NCI-H2081 (cell line): ENCODE data around the gene NEDD4.
"Not testable (repeated sequence)": the region's sequence is repeated elsewhere in the genome, so short reads cannot be mapped to it uniquely, and the experiment has no call there.

Experiments
- DNase-seq, 2 experiments: peaks; one replicate each; lab custom pipeline; 2025; lab: John Stamatoyannopoulos, UW

Gene NEDD4

GRCh38 chr15:56004281-56004680 is 10.9 kb upstream of the NEDD4 start:
- DNase-seq = not testable (repeated sequence)

DNA sequence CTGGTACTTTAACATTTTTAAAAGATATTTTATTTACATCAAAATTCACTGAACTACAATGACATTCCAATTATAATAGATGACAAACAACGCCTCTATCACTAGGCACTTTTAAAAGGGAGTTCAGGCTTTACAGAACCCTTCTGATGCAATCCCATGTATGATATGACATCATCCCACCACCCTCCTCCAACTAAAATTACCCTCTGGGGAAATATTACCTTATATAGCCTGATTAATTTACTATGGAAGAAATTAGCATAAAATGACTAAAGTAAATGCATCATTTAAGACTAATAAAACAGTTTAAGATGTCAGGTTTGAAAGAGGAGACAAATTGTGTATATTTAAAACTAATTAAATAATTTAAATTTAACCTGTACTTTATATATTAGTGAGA is 10.4 kb upstream of the NEDD4 start:
- not testable (repeated sequence) for DNase-seq

DNA sequence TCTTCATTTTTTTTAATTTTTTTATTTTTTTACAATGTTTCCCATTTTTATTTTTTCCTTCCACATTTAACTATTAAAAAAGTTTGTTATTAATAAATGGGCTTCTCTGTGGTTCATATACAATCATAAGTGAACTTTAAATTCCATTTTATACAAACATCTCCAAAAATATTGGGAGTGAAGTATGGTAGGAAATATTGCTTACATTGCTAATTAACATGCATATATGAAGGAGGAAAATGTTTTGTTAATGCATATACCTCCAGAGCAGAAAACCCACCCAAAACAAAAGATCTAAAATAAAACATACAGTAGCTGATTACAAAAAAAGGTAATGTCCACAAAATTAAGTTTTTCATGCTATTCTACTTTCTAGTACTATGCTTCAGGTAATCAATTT is 9.9 kb upstream of the NEDD4 start:
- DNase-seq = not testable (repeated sequence)

DNA sequence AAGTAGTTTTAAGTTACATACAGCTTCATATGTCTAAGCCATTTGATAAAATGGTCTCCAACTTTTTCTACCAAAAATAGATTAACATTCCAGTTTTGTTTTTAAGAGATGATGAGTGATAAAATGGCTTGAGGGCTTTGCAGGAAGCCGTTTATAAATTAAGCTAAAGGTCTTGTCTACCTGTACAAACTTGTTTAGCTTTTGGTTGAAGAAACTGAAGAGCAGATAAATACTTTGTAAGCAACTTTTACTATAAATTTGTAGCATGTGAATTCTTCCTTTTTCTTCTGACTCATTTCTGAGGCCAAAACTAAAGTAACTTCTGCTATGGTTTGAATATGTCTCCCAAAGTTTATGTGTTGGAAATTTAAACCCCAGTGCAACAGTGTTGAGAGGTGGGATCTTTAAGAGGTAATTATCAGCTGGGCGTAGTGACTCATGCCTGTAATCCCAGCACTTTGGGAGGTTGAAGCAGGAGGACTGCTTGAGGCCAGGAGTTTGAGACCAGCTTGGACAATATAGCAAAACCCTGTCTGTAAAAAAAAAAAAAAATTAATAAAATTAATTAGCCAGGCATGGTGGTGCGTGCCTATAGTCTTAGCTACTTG is 8.2 kb upstream of the NEDD4 start:
- no peak for DNase-seq

DNA sequence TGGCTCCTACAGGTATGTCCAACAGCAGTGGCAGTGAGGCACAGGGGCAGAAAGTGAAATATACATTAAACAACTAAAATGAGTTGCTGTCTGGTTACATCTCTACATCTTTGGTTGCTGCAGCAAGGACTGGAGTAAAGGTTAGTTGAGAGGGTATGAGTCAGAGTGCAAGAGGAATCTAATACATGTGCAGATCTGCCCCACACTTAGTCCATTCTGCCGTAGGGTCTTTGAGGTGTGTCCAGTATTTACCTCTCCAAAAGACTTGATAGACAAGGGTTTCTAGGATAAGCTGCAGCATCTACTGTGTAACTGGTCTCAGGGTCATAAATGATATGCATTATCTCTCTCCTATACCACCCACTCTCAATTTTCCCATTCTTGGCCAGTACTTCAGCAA is 6.2 kb upstream of the NEDD4 start:
- no peak for DNase-seq

DNA sequence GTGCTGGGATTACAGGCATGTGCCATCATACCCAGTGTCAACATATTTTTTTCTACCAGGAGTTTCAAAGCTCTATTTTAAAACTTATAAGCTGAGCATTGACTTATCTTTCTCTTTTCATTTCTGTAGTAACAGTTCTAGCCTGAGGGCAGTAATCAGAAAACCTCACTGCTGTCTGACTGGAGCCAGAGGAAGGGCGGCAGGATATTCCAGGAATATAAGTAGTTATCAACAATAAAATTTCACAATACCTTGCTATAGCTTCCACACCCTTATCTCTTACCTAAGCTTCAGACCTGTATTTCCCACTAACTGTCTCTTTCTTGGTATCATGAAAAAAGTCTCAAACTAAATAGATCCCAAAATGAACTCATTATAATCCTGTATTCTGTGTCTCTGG is 5.1 kb upstream of the NEDD4 start:
- DNase-seq = no peak

- peak in 1 of 2 experiments; percentile 55 for DNase-seq
Observed at GRCh38 chr15:55993804-55994560, 570 bp upstream of the NEDD4 start.

- no peak for DNase-seq
Observed at GRCh38 chr15:55992769-55993110, 672 bp downstream of the NEDD4 start.

DNA sequence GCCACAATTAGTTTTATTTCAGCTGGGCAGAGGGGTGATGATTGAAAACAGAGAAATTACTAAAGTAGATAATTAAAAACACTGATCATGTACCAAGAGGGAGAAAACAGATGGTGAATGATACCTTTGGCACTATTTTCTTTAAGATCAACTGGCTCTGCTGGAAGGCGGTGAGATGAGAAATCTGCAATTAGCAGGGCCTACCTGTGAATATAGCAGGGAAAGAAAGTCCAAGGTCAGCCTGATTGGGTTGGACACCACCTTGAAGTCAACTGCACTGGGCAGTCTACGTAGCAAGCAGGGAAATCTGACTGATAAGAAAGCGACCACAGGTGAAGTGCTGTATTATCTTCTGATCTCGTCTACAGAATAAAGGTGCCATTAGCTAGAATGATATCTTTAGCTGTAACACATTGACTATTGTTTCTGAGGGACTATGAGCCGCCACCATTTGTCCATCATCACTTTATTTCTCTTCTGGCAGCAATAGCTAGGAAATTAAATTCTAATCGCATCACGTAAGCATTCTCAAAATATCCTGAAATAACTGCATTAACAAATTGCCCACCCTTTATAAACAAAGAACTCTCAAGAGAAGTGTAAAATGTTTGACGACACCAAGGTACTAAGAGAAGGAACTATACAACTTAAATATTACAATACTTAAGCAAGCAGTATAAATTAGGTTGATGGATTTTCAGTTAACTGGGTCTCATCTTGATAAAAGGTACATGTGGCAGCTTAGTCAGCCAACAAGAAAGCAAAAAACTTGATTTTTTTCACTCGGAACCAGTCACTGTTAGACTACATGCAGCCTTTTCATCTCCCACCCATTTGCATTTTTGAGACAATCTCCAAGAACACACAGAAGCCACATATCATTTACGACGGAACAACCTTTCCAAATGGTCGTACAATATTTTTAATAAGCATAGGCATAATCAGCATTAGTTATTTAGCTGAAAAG is 1.3 kb downstream of the NEDD4 start:
- no peak for DNase-seq

DNA sequence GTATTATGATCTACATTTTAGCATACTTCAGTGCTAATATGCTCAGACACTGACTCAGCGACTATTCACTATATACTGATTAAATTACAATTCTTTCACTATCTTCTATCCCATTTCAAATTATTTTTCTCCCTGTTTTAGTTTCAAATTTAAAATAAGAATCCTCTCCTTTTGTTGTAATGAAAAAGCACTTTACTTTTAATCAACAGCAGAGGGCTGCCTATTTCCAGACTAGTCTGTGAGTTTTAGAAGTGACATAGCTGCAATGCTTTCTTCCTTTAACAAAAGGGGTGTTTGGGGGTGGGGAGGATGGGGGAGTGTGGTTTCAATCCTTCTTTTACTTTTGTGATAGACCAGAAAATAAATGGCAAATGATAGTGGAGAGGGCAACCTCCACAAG is 2.4 kb downstream of the NEDD4 start:
- no peak for DNase-seq

DNA sequence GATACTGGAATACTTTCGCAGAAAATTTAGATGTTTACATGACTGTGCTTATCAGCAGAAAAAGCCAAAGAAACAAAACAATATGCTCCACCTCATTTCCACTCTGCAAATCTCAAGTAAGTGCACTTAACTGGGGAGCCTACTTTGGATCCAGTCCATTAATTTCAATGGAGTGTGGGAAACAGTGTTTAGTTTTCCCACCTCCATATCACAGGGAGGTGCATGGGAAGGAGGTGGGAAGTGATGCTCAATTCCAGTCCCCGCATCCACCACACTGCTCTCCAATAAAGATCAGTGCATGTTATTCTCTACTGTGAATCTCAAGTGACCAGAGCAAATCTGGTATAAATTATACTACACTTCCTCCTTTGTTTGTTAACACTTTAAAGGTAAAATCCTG is 2.9 kb downstream of the NEDD4 start:
- no peak for DNase-seq

GRCh38 chr15:55989383-55989782 is 4.0 kb downstream of the NEDD4 start:
- no peak for DNase-seq

DNA sequence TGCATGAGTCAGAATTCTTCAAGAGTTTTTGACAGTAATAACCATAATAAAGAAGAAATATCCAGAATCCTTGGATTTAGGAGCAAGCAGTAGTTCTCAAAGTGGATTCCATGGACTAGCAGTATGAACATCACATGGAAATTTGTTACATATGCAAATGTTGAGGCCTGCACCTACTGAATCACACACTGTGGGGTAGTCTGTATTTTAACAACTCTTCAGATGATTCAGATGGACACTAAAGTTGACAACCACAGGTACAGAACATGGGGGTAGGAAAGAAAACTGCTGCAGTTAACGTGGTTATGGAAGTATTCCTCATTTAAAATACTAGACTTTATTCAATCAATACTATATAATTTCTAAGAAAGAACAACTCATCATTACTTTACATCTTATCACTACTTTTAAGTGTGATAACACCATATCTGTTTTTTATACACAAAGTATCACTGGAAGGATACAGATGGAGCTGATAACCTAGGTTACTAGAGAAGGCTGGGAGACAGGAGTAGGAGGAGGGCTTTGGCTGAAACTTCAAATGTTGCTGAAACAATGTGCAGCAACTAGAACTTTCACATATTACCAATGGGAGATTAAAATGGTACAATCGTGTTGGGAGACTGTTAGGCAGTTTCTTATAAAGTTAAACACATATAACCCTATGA is 11.7 kb downstream of the NEDD4 start:
- DNase-seq = no peak

DNA sequence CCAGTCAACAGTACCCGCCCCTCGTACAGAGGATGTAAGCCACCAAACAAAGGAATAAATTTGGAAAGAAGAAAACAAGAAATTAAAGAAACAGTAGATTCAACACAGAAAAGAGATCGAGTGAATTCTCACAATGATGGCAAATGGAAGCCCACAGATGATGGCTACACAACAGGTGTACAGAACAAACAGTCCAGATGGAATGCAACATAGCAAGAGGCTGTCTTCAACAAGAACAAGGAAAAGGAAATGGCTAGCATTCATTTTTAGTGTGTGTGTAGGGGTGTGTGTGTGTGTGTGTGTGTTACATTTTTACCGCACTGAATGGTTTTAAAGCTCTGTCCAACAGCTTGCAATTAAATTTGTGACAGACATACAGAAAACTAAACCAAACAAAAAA is 12.9 kb downstream of the NEDD4 start:
- DNase-seq = no peak

DNA sequence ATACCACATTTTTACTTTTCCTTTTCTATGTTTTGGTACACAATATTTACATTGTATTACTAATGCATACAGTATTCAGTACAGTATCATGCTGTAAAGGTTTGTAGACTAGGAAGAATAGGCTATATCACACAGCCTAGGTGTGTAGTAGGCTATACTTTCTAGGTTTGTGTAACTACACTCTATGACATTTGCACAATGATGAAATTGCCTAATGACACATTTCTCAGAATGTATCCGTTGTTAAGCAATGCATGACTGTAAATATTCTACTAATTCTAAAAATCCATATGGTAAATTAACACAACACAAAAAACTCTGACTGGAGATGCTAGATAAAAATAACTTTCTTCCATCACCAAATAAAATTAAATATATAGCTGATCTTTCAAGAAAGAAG is 16.2 kb downstream of the NEDD4 start:
- no peak for DNase-seq

DNA sequence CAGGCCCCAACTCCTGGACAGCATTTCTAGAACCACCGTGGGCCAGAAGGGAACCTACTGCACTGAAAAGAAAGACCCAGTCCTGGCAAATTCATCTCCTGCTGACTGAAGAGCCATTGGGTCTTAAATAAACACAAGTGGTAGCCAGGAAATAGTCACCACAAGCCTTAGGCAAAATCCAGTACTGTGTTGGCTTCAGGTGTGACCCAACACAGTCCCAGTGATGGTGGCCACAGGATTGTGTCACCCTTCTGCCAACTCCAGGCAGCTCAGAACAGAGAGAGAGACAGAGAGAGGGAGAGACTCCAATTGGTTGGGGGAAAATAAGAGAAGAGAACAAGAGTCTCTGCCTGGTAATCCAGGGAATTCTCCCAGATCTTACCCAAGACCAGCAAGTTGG is 23.1 kb downstream of the NEDD4 start:
- no peak for DNase-seq

DNA sequence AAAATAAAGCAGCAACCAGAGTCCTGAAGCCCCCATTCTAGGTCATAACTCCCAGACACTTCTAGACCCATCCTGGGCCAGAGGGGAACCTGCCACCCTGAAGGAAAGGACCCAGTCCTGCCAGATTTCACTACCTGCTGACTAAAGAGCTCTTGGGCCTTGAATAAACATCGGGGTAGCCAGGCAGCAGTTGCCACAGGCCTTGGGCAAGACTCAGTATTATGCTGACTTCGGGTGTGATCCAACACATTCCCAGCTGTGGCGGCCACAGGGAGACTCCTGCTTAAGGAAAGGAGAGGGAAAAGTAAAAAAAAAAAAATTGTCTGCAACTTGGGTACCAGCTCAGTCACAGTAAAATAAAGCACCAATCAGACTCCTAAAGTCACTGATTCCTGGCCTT is 23.8 kb downstream of the NEDD4 start:
- no peak for DNase-seq

GRCh38 chr15:55968923-55969322 is 24.5 kb downstream of the NEDD4 start:
- no peak for DNase-seq

GRCh38 chr15:55965091-55965490 is 28.3 kb downstream of the NEDD4 start:
- no peak for DNase-seq

DNA sequence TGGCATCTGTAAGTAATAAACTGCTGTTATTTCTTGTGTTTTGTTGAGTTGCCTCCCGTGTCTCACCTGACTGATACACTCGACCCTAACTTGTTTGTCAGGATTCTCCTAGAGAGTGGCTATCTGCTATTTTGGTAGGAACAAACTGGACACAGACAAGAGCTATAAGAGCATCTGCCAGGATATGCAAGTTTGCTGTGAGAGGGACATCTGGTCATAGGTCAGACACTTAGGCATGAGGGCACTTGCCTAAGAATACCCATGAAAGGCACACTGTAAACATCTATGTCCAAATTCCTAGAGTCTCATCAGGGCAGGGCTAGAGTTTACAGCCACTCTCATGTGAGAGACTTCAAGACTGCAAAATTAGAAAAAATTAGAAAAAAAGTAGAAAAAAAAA is 32.5 kb downstream of the NEDD4 start:
- no peak for DNase-seq

- no peak for DNase-seq
Observed at GRCh38 chr15:55959744-55960447, 33.5 kb downstream of the NEDD4 start.

- DNase-seq = no peak
Observed at GRCh38 chr15:55958349-55958748, 35.1 kb downstream of the NEDD4 start.
